Natural killer cell (primary cell): ENCODE measurements around the gene SCCPDH. TPM values are rescaled to one million over a fixed set of nuclear protein-coding genes. Genes with fewer than 3 reads are reported as not detected.

ENCODE experiments used
- ATAC-seq, 3 donors: fragments of 150-1000 bp in 2 of 3; fragments of 200-7000 bp in 1 of 3; cut with Tn5 transposase; 1 replicate in 1 of 3; 2 replicates in 2 of 3; pipeline ENCODE4 v1.10.0; 2021; ENCODE audit warnings: mild to moderate bottlenecking in 2 of 3, moderate library complexity in 2 of 3
- DNase-seq, 2 donors: peaks; one replicate each; pipeline versions ENCODE4 v3.0.0 to v3.0.0-alpha.2; 2013 to 2021; ENCODE audit warnings: mixed read lengths in 1 of 2
- H3K27ac ChIP-seq: one replicate; pipeline ENCODE4 v1.5.1; 2013; ENCODE audit warnings: mild to moderate bottlenecking, low read length
- H3K27me3 ChIP-seq: one replicate; pipeline ENCODE4 v1.6.1; 2013; ENCODE audit warnings: low read length; ENCODE audit not compliant: control insufficient read depth, insufficient read depth
- H3K36me3 ChIP-seq: one replicate; pipeline ENCODE4 v1.6.1; 2013; ENCODE audit warnings: low read length; ENCODE audit not compliant: control insufficient read depth, insufficient read depth
- H3K4me1 ChIP-seq: one replicate; pipeline ENCODE4 v1.6.1; 2013; ENCODE audit warnings: low read length; ENCODE audit not compliant: control insufficient read depth, insufficient read depth
- H3K4me3 ChIP-seq: one replicate; pipeline ENCODE4 v1.5.1; 2013; ENCODE audit warnings: low read length
- H3K9me3 ChIP-seq: one replicate; pipeline ENCODE4 v1.6.1; 2013; ENCODE audit warnings: low read length; ENCODE audit not compliant: control insufficient read depth, insufficient read depth
- H3K27ac Mint-ChIP-seq, 2 donors: one replicate each; pipeline ENCODE4 v1.8.0; 2022; ENCODE audit warnings: mild to moderate bottlenecking in 2 of 2, mixed read lengths in 2 of 2, moderate library complexity in 1 of 2
- H3K27me3 Mint-ChIP-seq, 2 donors: one replicate each; pipeline ENCODE4 v1.8.0; 2022; ENCODE audit warnings: low read depth in 2 of 2, mixed read lengths in 2 of 2
- H3K36me3 Mint-ChIP-seq: one replicate; pipeline ENCODE4 v1.8.0; 2022; ENCODE audit warnings: mixed read lengths
- H3K4me1 Mint-ChIP-seq, 2 donors: one replicate each; pipeline ENCODE4 v1.8.0; 2022; ENCODE audit warnings: mixed read lengths in 2 of 2
- H3K4me3 Mint-ChIP-seq: one replicate; pipeline ENCODE4 v1.8.0; 2022; ENCODE audit warnings: mild to moderate bottlenecking, moderate library complexity, mixed read lengths
- H3K9me3 Mint-ChIP-seq, 2 donors: one replicate each; pipeline ENCODE4 v1.8.0; 2022; ENCODE audit warnings: mixed read lengths in 2 of 2
- WGBS: methylation state at CpG from one replicate; pipeline ENCODE4 v1.1.7; 2013; ENCODE audit warnings: missing lambda C conversion rate; ENCODE audit not compliant: insufficient coverage; 5-methylcytosine and 5-hydroxymethylcytosine counted together
- intact Hi-C: fragments of 100-400 bp; cut with micrococcal nuclease; formaldehyde crosslinking; loops from one replicate; pipeline ENCODE4 v1.14.2; 2022
- total RNA-seq, 4 donors: library from RNA; stranded (reverse); fragments of 120-200 nt in 1 of 4; gene quantifications; one replicate each; pipeline versions ENCODE4 v1.2.3 to v1.2.4, GENCODE V29; 2013 to 2022
- TF ChIP-seq, protein P1 (sequence below): fragments of 200-600 bp; IDR thresholded peaks from one replicate; pipeline ENCODE4 v1.8.0; 2022; ENCODE audit warnings: antibody characterized with exemption

Gene SCCPDH
- total RNA-seq, 3 donors from 2014 or later (not counting 1 experiment from before 2014, with no cell fraction given): 5.3 to 24.8 (median 9.2) TPM

DNA sequence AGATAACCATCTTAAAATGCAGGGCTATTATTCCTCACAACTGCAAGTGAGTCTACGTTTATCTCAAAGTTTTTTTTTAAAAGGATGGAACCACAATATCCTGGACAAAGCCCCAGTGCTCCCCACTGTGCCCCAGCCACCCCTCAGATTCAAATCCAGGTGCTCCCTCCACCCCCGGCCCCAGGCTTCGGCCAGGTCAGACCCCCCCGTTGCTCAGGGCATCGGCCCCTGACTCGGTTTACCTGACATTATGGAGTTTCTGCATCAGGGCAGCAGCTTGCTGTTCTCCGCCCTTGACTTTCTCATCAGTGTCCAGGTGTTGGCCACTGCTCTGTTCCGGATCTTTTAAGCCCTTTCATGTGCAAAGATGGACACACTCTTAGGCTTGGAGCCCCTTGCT lies 72.9 kb downstream of the SCCPDH start:
- no peaks in the 10 kb centered on the region for H3K9me3 Mint-ChIP-seq
- Histone ChIP-seq H3K27ac (no peak overlapping the region), H3K9me3 (no peaks in the 10 kb centered on the region), H3K27me3 (no peaks in the 10 kb centered on the region), H3K36me3 (no peaks in the 10 kb centered on the region), H3K4me3 (no peak overlapping the region), H3K4me1 (no peaks in the 10 kb centered on the region)
- DNase-seq (no peak), ATAC-seq (no peak)
- H3K4me3 Mint-ChIP-seq: no peak overlapping the region
- H3K27me3 Mint-ChIP-seq: peaks cover 0 to 3% of the 10 kb centered on the region in 2 donors
- no peak overlapping the region for H3K27ac Mint-ChIP-seq
- TF ChIP-seq, protein P1, sequence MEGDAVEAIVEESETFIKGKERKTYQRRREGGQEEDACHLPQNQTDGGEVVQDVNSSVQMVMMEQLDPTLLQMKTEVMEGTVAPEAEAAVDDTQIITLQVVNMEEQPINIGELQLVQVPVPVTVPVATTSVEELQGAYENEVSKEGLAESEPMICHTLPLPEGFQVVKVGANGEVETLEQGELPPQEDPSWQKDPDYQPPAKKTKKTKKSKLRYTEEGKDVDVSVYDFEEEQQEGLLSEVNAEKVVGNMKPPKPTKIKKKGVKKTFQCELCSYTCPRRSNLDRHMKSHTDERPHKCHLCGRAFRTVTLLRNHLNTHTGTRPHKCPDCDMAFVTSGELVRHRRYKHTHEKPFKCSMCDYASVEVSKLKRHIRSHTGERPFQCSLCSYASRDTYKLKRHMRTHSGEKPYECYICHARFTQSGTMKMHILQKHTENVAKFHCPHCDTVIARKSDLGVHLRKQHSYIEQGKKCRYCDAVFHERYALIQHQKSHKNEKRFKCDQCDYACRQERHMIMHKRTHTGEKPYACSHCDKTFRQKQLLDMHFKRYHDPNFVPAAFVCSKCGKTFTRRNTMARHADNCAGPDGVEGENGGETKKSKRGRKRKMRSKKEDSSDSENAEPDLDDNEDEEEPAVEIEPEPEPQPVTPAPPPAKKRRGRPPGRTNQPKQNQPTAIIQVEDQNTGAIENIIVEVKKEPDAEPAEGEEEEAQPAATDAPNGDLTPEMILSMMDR: no peak
- no peaks in the 10 kb centered on the region for H3K36me3 Mint-ChIP-seq
- 77% methylated on average over 8 of the region's 8 CpGs for WGBS
- H3K4me1 Mint-ChIP-seq: no peaks in the 10 kb centered on the region
- intact Hi-C loops: no loop called here

DNA sequence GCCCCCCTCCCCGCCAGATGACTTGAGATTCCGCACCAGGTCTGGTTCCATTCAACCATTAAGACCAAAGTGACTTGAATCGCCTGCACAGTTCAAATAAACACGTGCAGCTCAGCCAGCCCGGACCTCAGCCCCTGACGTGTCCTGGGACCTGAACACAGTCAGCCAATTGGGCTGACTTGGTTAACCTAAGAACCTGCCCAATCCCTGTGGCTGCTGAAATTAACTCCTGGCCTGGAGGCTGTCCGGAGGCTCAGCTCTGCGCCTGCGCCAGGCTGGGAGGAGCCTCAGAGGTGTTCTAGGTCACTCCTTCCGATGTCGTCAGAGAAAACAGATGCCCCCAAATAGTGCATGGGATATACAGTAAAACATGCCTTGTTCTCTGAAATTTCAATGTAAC lies 73.4 kb downstream of the SCCPDH start:
- WGBS: 94% methylated on average over 11 of the region's 11 CpGs
- H3K36me3 Mint-ChIP-seq: no peaks in the 10 kb centered on the region
- Histone ChIP-seq H3K27ac (no peak overlapping the region), H3K36me3 (no peaks in the 10 kb centered on the region), H3K27me3 (no peaks in the 10 kb centered on the region), H3K4me3 (no peak overlapping the region), H3K4me1 (no peaks in the 10 kb centered on the region), H3K9me3 (no peaks in the 10 kb centered on the region)
- TF ChIP-seq, protein P1: no peak
- peaks cover 0 to 3% of the 10 kb centered on the region in 2 donors for H3K27me3 Mint-ChIP-seq
- no peak overlapping the region for H3K4me3 Mint-ChIP-seq
- no peaks in the 10 kb centered on the region for H3K4me1 Mint-ChIP-seq
- DNase-seq: no peak
- intact Hi-C loops: no loop called here
- H3K27ac Mint-ChIP-seq: no peak overlapping the region
- no peak for ATAC-seq
- no peaks in the 10 kb centered on the region for H3K9me3 Mint-ChIP-seq

DNA sequence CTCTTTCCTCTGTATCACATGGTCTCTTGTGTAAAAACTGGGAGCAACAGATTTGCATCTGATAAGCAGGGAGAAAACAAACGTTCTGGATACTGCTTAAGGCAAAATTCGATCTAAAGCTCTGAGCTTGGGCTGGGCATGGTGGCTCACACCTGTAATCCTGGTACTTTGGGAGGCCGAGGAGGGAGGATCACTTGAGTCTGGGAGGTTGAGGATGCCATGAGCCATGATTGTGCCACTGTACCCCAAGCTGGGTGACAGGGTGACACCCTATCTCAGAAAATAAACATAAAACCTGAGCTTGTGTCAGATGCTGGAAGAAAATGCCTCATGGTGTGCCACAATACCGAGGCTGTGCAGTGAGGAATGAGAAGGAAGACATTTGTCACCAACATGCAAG lies 73.9 kb downstream of the SCCPDH start:
- H3K36me3 ChIP-seq: no peaks in the 10 kb centered on the region
- Mint-ChIP-seq H3K4me3 (no peak overlapping the region), H3K27ac (no peak overlapping the region), H3K27me3 (peaks cover 0 to 3% of the 10 kb centered on the region in 2 donors), H3K9me3 (no peaks in the 10 kb centered on the region), H3K36me3 (no peaks in the 10 kb centered on the region), H3K4me1 (no peaks in the 10 kb centered on the region)
- TF ChIP-seq, protein P1: no peak
- H3K9me3 ChIP-seq: no peaks in the 10 kb centered on the region
- no peaks in the 10 kb centered on the region for H3K4me1 ChIP-seq
- DNase-seq: no peak
- H3K27ac ChIP-seq: no peak overlapping the region
- 81% methylated on average over 4 of the region's 4 CpGs for WGBS
- no peak for ATAC-seq
- H3K4me3 ChIP-seq: no peak overlapping the region
- intact Hi-C loops: no loop called here
- H3K27me3 ChIP-seq: no peaks in the 10 kb centered on the region
